UCSD-AML1 (cell line): ENCODE data around the gene MYG1.
A peak's percentile ranks its signal among the peaks of the same experiment; 100 is the strongest.
"Not testable (repeated sequence)": the region's sequence is repeated elsewhere in the genome, so short reads cannot be mapped to it uniquely, and the experiment has no call there.

Source experiments
- DNase-seq: peaks from one replicate; lab custom pipeline; 2025; ENCODE audit not compliant: unreplicated experiment; lab: John Stamatoyannopoulos, UW

MYG1 gene

GRCh38 chr12:53286448-53286847 is 13.0 kb upstream of the MYG1 start:
- no peak for DNase-seq

DNA sequence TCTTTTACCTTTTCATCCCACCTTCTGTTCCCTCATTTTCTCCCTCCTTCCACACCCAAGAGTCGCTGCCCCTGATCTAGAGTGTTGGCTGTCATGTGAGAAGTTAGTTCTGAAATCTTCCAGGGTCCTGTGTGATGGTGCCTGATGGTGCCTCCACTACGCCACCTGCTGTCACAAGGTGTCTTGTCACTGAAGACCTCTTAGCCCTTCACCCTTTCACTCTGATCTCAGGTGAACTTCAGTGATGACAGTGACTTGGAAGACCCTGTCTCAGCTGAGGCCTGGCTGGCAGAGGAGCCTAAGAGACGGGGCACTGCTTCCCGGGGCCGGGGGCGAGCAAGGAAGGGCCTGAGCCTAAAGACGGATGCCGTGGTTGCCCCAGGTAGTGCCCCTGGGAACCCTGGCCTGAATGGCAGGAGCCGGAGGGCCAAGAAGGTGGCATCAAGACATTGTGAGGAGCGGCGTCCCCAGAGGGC is 11.7 kb upstream of the MYG1 start:
- peak; percentile 60 for DNase-seq

- DNase-seq: no peak
These were observed 11.2 kb upstream of the MYG1 start for GRCh38 chr12:53288322-53288721.

DNA sequence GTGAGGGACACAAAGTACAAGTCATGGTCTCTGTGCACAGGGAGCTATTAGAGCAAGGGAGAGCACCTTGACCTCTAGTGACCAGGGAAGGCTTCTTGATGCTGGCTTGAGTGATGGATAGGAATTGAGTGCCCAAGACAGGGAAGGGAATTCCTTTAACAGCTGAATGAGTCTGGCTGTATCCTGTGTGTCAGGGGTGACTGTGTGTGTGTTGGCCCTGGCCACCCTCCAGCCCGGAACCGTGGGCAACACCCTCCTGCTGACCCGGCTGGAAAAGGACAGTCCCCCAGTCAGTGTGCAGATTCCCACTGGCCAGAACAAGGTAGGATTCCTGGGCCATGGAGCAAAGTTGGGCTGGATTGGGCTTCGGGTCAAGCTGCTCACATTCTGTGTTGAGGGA is 9.6 kb upstream of the MYG1 start:
- DNase-seq: no peak

GRCh38 chr12:53290661-53291060 is 8.8 kb upstream of the MYG1 start:
- DNase-seq: no peak

DNA sequence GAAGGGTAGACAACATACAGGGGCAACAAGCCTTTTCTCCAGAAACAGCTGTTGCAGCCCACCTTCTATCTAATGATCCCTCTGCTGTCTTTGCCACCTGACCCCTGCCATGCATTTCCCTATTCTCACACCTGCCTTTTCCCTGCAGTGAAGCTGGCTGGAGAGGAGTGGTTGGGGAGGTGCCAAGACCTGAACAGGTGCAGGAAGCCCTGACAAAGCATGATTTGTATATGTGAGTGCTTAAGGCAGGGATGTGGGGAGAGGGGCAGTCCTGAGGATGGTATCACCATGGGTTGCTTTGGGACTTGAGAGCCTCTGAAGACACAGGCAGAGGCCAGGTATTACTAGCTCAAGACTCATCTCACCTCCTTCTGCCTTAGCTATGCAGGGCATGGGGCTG is 7.1 kb upstream of the MYG1 start:
- no peak for DNase-seq

GRCh38 chr12:53295070-53295890 is 4.2 kb upstream of the MYG1 start, which contains the start of gene PFDN5:
Gene PFDN5, plus strand, starts transcription at chr12:53295542. Its CDS starts 26 bp downstream, at chr12:53295568.
- DNase-seq: peak; percentile 77

- no peak for DNase-seq
These were observed 3.6 kb upstream of the MYG1 start for GRCh38 chr12:53295891-53296219.

DNA sequence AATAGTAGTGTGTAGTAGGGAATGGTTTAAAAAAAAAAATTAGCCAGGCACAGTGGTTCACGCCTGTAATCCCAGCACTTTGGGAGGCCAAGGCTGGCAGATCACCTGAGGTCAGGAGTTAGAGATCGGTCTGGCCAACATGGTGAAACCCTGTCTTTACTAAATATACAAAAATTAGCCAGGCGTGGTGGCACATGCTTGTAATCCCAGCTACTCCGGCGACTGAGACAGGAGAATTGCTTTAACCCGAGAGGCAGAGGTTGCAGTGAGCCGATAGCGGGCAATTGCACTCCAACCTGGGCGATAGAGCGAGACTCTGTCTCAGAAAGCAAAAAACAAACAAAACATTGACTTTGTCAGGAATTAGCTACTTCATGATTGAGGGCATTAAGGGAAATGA is 2.4 kb upstream of the MYG1 start:
- not testable (repeated sequence) for DNase-seq

- DNase-seq: no peak
These were observed 1.3 kb upstream of the MYG1 start for GRCh38 chr12:53298164-53298563.

- DNase-seq: no peak
These were observed 418 bp upstream of the MYG1 start for GRCh38 chr12:53299101-53299453.

DNA sequence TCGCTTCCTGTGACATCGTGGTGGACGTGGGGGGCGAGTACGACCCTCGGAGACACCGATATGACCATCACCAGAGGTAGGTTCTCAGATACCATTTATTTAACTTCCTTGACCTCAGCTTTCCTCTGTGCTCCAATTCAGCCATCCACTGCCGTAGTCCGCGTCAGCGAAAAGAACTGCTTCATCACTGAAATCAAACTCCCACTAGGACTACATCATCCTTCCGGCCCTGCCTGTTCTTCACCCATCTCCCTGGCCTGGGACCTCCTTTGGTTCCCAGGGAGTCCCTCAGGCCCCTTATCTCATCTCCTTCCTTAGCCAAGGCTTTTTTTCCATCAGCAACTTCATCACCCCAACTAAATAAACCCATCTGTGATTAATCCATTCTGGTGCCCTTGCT is 692 bp downstream of the MYG1 start:
- DNase-seq: no peak

DNA sequence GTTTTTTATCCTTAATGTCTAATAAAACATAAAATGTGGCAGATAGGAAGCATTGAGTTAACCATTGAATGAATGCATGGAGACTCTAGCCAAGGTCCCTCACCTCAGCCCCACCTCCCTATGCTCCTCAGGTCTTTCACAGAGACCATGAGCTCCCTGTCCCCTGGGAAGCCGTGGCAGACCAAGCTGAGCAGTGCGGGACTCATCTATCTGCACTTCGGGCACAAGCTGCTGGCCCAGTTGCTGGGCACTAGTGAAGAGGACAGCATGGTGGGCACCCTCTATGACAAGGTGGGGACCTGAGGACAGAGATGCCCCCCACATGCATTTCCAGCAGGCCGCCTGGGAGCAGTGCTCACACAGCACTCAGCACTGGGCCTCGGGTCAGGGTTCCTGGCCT is 3.4 kb downstream of the MYG1 start:
- no peak for DNase-seq

GRCh38 chr12:53306826-53307225 is 7.3 kb downstream of the MYG1 start:
- DNase-seq: no peak

- no peak for DNase-seq
These were observed 8.8 kb downstream of the MYG1 start for GRCh38 chr12:53308276-53308675.

GRCh38 chr12:53313996-53314395 is 14.5 kb downstream of the MYG1 start:
- no peak for DNase-seq

DNA sequence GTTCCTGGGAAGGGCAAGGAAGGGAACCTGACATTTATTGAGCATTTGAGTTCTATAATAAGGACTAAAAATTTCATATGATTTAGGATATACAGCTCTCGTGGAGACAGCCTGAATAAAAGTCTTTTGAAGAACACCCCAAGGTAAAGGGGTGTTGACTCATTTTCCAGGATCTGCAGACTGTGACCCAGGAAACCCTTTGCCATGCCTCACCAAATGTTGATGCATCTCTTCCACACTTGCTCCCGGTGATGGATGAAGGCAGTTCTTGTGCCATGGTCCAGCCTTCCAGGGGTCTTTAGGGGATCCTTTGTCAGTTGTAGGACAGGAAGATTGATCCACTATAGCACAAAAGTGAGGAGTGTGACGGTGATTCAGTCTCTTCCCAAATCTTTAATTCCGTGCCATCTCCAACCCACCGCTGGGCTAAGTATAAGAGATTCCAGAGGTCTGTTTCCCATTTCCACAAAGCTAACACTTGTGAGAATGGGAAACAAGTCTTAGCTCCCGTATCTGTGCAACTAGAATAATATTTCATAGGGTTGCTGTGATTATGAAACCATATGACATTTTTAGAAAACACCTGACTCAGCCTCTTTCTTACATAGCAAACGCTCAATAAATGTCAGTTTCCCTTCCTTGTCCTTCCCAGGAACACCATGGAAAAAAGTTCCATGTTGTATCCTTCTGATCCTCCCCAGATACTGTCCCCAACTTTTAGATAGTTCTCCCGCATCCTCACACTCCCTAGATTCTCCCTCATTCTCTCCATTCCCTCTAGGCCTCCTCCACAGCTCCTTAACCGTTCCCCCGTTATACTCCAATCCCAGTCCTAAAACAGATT is 21.1 kb downstream of the MYG1 start:
- no peak for DNase-seq

DNA sequence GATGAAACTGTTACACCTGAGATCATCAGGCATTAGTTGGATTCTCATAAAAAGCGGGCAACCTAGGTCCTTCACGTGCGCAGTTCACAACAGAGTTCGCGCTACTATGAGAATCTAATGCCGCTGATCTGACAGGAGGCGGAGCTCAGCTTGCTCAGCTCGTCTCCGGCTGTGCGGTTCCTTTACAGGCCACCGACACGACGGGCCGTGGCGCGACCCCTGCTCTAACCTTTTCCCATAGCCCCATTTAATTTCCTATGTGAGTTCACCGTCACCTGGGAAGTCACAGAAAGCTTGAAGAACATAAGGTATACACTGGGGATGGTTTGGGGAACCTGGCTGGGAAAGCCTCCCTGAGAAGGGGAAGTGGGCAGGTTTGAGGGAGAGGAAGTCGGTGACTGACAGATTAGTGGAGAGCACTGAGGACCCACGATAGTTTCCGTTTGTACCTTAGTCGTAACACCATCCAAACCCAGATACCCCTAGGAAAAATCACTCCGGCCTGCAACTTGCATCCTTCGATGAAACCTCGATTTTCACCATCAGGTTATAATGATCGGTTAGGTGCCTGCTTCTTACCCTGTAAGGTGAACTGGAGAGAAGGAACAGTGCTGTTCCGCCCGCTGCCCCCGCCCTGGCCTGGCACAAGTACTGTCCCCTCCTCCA is 24.8 kb downstream of the MYG1 start:
- peak; percentile 62 for DNase-seq

- peak; percentile 89 for DNase-seq
These were observed 25.4 kb downstream of the MYG1 start for GRCh38 chr12:53324779-53325510.

- DNase-seq: no peak
These were observed 26.1 kb downstream of the MYG1 start for GRCh38 chr12:53325511-53326061.
